ENCODE data around the gene FBP1.

Gene FBP1

DNA sequence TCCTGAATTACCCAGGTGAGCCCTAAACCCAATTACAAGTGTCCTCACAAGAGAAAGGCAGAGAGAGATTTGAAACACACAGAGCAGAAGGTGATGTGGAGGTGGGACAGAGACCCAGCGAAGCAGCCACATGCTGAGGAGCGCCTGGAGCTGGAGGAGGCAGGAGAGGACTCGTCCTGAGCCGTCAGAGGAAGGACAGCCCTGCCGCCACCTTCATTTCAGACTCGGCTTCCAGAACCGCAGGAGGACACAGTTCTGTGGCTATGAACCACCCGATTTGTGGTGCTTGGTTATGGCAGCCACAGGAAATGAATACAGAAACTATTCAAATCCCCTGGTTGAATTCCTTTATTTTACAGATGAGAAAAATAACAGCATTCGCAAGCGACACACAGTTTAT is 16.4 kb upstream of the FBP1 start:
- no peak for FAIRE-seq

DNA sequence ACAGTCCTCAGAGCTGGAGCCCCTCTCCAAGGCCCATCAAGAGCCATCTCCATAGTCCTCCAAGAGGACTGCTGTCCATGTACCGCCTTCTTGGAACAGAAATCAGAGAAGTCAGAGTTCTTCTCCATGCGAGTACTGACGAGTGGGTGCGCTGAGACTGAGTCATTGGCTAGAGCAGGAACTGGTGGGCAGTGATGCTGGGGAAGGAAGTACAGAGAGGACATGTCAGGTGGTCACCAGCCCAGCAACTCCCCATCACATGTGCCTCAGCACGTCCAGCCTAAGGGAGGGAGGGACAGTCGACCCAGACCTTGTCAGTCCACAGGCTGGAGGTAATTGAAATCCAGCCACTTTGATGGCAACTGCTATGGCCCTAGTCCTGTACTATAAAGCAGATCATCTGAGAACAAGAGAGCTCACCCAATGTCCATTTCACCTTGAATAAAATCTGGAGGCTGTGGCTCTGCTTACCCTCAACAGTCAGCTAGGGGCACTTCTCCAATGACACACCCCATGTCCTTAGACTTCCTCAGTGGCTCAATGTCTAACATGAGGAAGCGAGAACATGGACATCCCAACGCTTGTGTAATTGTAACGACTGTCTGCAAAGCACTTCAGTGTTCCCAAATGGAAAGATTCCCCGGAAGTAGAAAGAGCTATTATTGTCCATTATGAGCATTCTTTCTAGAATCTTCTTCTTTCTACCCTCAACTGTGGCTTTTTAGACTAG is 15.0 kb upstream of the FBP1 start:
- FAIRE-seq = no peak

DNA sequence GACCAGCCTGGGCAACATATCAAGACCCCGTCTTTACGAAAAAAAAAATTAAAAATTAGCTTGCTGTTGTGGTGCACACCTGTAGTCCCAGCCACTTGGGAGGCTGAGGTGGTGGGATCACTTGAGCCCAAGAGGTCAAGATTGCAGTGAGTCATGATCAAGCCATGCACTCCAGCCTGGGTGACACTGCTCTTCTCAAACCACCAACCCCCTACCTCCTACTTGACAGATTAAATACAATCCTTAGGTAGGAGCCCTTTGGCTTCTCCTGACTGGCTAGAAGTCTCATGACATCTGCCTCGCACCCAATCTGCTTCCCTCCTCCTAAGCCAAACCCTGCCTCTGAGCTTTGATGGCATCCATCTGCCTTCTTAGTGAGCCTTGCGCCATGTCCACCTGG is 11.6 kb upstream of the FBP1 start:
- FAIRE-seq = no peak

DNA sequence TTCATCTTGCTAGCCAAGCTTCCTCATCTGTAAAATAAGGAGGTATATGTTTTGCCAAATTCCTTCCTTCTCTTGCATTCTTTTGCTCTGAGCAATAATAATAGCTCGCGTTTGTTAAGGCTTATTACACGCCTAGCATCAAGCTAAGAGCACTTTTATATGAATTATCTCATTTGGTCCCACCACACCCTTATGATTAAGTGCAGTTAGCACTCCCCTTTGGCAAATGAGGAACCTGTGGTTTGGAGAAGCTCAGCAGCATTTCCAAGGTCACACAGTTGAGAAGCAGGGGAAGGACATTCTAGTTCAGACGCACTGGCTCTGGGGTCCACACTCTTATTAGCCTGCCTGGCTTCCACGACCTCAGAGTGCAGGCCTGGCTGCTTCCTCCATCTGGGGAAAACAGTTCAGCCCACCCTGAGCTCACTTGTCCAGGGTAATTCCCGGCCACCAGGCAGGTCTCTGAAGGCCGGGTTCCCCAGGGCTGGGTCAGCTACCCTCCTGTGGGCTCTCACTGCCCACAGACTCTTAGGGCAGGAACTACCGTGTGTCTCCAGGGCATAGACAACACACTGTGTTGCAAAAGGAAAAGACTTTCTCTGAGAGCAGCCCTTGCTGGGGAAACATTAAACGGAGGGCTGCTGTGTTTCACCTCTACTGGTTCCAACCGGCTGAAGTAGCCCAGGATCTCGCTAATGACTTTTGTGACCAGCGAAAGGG is 9.9 kb upstream of the FBP1 start:
- no peak for FAIRE-seq

DNA sequence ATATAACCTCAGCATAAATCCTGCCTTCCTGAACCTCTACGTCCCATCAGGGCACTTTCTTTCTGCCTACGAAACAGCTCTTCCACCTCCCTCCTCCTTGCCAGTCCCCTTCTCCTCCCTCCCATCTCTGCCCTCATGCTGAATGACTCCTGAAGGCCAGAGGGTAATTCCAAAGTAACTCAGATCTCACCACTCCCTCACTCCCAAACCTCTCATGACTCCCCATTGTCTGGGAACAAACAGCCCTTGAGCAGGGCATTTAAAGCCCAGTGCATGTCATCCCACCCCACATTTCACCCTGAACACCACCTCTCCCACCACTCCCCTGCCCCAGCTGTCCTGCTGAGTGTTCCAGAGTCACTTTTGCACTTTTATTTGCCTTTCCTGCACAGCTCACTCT is 8.9 kb upstream of the FBP1 start:
- FAIRE-seq = no peak

DNA sequence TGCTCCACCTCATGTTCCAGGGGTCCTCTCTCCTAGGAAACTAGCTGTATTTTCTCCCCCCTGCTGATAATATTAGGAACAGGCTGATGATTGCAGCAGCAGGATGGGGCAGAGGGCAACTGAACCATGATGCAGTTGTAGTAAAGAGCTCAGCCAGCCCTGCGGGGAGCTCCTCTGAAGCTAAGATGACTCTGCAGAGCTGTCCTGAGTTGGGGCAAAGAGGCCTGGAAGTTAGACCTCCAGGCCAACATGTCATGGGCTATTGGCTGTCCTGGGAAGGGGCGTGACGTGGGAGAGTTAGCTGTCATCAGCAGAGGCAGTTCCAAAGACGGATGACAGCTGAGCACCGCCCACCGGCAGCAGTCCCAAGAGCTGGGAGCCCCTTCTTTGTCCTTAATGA is 6.6 kb upstream of the FBP1 start:
- no peak for FAIRE-seq

DNA sequence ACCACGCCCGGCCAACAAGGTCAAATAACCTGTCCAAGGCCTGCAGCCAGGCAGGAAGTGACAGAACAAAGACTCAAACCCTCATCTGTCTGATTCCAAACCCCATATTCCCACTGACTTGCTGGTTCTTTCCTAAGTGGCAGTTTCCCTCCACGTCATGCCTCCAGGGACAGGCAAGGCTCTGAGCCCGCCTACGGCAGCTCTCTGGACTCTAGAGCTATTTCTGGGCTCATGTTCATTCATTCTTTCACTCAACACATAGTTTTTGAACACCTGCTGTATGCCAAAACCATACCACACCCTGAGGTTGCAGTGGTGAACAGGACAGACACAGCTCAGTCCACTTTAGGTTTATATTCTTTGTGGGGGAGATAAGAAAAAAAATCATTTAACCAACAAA is 5.2 kb upstream of the FBP1 start:
- no peak for FAIRE-seq

DNA sequence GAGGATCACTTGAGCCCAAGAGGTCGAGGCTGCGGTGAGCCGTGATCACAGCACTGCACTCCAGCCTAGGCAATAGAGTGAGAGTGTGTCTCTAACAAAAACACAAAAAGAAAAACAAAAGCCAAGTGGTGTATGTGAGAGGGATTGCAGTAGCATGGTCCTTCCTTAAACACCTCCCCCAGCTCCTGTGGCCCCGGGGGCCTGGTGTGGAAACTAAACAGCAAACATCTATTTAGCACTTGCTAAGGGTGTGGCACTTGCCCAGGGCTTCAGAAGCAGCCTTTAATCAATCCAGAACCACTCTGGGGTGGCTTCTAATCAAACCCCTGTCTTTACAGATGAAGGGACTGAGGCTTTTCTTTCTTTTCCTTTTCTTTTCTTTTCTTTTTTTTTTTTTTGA is 4.4 kb upstream of the FBP1 start:
- FAIRE-seq = no peak

DNA sequence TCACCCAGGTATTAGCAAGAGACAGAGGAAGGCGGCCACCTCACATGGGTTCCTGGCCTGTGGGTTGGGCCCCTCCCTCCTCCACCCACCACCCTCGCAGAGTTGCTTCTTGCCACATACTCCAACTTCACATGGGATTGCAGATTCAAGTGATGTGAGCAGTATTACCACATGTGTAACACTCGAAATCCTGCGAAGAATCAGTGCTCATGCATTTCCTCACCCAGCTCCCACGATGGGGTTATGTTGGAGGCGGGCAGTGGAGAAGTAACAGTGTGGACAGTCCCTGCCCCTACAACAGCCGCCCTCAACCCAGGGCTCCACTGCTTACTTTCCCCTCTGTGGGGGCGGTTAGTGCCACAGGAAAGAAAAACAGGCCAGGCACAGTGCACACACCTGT is 3.9 kb upstream of the FBP1 start:
- FAIRE-seq = no peak

DNA sequence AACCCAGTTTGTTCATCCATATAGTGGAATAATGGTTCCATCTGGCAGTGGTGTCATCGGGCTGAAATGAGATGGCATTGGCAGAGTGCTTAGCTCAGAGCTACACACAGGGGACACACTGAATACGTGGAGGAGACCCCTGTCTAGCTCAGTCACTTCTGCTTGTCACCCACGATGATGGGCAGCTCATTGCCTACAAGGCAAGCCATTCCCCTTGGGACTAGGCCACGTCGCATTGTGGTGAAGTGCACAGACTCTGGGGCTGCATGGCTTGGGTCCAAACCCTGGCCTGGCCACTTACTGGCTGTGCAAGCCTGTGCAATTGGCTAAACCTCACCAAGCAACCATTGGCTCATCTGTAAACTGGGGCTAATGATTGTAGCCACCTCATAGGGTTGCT is 3.2 kb upstream of the FBP1 start:
- no peak for FAIRE-seq

DNA sequence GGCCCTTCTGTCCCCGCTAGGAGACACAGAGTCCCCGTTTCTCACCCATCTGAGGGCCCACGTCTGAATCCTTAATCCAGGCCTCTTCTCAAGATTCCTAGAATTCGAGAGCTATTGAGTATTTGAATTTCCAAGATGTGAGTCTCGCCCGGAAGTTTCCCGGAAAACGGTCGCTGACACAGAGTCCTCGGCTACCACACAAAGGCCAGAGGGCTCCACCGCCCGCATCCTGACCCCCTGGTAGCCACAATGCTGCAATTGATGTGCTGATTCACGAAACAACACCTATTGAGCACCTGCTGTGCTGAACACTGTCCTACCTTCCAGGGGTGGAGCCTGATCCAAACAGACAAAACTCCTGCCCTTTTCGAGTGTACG is 670 bp upstream of the FBP1 start:
- no peak for FAIRE-seq

DNA sequence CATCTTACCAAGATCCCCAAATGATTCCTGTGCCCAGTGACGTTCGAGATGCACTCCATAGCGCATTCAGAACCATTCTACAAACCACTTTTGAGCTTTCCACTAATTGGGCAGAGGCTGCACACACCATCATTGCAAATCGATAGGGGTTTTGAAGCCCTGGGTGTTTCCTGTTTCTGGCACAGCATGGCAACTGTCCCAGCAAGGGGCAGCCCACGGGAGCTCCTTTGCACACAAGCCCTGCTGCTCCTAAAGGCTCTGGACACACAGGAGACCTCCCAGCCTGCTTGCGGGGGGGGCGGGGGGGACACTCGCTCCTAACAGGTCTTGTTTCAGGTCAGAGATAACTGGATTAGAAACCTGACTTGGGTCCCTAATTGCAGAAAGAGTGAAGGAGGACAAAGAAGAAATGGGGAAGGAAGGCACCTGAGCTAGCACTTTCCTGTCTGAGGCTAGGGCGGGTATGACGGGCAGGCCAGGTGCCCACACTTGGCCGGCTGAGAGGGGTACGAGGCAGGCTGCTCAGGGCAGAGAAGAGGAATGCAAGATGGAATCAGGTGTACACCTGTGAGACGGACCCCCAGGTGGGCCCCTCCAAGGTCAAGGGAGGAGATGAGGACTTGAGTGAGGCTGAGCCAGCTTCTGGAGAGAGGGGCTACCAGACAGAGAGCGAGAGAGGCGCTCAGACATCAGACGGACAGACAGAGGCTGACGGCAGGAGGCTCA is 820 bp downstream of the FBP1 start:
- FAIRE-seq = no peak

DNA sequence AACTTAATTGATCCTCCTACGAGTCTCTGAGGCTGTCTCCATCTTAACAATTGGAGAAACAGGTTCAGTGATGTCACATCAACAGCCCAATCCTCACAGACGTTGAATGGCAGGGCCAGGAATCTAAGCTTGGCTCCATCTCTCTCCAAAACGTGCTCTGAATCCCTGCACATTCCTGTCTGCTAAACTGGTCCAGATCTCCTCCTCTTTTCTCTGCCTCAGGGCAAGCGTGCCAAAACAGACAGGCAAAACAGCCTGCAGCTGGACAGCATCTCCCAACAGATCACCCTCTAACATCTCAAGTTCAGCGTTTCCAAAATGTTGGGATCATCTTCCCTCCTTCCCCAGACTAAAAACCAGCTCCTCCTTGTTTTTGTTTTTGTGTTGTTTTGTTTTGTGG is 6.6 kb downstream of the FBP1 start:
- no peak for FAIRE-seq

DNA sequence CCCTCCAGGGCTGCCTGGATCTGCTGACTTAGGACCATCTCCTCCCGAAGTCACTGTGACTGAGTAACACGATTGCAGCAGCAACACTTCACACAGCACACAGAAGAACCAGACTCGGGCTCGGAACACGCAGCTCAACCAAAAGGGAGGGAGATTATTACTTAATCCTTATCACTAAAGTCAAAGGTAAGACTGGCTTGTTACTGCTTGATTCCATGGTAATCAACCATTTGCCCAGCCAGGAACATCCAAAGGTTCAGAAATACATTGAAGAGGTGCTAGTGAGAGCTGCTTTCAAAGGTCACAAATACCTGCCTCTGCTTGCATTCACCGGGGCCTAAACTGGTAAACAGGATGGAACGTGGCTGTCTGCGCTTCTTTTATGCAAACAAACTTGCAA is 7.7 kb downstream of the FBP1 start:
- no peak for FAIRE-seq

DNA sequence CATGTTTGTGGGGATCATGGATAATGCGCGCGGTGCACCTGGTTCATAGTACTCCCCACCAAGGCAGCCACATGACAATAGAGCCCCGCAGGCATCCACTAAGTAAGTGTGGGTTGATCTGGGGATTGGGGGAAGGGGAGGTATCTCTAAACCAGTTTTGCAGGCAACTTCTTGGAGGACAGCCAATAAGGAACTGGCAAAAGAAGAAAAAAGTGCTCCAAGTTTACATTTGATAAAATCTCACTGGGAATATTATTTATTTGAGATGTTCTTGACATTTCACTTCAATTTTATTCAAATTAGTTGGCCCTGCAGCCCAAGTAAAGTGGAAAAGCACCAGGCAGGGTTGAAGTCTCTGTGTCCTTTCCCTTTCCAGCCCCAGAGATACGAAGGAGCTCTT is 8.5 kb downstream of the FBP1 start:
- no peak for FAIRE-seq

DNA sequence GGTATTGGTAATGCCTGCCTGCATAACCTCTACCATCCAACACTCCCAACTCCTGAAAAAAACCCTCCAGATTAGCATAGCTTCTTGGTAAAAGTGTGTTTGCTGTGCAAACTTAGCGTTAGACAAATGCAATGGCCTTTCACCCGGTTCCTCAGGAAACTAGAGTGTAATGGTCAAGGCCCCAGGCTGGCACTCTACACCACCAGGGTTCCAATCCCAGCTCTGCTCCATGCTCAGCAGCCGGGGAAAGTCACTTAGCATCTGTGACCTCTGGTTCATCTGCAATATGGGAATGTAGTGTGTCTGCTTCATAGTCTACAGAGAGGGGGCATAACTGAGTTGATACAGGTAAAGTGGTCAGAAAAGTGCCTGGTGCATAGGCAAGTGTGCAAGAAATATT is 9.0 kb downstream of the FBP1 start:
- no peak for FAIRE-seq

DNA sequence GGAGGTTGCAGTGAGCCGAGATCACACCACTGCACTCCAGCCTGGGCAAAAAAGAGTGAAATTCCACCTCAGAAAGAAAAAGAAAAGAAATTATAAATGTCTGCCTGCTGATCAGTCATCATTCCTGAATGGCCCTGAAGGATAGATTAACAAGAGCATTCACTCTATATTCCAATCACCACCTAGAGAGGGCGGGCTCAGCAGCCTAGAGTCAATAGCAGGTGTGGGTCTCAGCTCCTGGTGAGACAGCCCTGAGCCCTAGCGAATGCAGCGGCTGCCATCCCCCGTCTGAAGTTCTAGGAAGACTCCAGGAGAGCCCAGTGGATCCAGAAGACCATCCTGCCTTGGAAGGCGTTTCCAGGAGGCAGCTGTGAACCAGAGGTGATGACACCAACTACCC is 12.0 kb downstream of the FBP1 start:
- no peak for FAIRE-seq

DNA sequence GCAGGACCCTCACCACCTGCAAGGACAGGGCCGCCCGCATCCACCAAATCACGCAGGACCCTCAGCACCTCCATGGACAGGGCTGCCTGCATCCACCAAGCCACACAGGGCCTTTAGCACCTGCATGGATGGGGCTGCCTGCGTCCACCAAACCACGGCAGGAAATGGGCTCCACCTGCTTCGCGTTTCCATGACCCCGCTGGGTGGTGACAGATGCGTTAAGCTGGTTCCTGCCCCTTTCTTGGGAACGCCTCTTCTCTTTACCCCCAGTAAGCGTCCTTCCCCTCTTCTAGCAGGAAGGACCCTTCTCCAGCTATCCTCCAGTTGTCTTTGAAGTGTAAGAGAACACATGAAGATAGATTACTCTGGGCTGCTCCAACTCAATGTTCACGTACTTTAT is 13.5 kb downstream of the FBP1 start:
- no peak for FAIRE-seq

DNA sequence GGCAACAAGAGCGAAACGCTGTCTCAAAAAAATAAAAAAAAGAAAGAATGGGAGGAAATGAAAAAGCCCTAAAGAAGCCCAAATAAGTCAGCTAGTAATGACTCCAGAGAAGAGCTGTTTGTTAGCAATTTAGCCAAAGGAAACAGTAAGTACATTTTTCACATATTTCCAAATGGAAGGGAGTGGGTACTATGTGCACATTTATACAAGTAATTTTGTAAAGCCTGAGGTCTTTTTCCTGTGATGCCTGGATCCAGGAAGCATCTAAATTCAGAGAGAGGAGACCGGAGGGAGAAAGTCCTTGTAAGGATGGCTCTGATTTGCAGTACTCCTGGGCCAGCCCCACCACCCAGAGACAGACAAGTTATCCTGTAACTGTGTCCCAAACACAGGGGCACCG is 14.7 kb downstream of the FBP1 start:
- no peak for FAIRE-seq

DNA sequence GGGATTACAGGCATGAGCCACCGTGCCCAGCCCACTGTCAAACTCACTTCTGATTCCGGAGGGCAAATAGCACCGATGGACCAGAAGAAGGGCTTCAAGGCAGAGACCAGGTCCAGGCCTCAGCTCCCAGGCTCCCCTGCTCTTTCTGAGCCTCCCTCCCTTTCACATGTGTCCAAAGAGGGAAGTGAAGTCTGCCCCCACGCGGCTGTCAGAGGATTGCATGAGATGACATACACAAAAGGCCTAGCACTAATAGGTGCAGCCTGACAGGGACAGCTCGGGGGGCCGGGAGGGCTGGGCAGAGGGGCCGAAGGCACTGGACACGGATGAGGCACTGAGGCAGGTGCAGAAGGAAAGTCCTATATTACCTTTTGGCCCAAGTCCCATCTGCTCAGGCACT is 16.1 kb downstream of the FBP1 start:
- FAIRE-seq = no peak

DNA sequence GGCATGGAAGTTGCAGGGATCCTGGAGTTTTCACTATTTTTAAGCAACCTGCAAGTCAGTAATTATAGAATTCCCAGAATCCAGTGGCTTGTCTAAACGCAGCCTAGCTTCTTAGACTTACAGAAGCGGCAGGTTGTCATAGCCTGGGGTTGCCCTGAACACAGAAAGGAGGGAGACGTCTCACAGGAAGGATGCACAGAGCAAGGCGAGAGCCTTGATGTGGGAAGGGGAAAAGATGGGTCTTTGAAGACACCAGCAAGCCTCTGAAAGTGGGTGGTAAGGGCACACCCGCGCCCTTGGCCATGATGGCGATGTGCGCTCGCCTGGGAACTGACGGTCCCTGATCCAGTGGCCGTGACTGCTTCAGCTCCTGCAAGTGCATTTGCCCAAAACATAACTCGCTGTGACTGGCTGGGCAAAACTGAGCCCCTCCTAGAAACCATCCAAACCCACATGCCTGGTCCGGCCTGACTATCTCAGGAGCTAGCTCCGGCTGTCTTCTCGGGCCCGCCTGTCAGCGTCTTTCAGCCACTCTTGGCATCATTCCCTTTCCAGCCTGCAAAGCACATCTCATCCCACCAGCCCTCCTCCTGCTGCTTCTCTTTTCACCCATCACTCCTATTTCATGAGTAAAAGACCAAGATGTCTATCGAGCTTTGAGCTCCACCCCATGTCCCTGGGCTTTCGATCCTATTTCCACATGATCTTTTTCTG is 17.1 kb downstream of the FBP1 start:
- no peak for FAIRE-seq

DNA sequence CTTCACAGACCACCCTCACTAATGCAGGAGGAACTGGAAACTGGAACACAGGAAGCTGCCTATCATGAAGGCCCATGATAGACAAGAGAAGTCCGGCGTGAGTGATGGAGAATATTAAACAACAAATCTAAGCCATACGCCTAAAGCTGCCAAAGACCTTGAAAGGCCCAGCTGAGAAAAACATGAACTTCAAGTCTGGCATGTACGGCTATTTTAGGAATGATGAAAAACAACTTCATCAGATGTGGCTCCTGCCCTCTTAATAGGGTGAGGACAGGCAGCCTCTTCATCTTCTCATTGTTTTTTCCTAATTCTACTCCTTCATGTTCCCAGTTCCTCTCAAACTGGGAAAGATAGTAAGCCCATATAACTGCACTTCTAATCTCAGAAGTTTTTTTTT is 20.3 kb downstream of the FBP1 start:
- no peak for FAIRE-seq

DNA sequence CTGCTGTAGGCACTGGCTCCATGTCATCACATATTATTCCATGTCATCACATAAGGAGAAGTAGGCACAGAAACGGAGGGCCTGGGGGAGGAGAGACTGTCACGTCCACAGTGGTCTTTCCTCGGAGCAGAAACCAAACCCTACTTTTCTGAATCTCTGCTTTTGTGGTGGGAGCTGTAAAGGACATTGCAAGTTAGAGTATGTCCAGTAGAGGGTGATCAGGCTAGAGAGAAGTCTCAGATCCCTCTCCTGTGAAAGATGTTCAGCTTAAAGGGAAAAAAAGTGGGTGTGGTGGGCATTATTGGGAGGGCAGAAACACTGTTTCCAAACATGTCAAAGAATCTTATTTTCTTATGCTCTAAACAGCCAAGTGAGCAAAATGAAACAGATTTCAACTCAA is 26.3 kb downstream of the FBP1 start:
- no peak for FAIRE-seq

DNA sequence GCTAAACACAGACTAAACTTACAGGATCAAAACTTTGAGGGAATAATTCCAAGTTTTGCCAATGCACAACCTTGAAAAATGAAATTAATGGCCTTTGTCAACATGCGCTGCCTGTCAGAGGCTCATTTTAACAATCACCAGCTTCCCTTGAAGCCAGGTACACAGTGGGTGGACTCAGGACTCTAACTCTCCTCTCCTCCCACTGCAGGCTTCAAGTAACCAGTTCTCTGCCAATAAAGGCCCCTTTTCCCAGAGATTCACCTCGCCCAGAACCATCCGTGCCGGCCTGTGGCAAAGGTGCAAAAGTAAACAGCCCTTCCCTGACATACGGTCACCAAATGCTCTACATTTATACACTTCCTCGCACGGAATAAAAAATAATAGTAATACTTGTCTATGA is 27.2 kb downstream of the FBP1 start:
- no peak for FAIRE-seq

Measured in TTC549 (cell line).